Stimulated activated CD4-positive, alpha-beta T cell treated with anti-CD3 and anti-CD28 coated beads, TNF-alpha, amount 100 ng/mL, for 4 hours (primary cell): Measurements from ENCODE around the gene CEP112.

Experiments
- DNase-seq, 3 experiments: peaks; one replicate each; pipeline ENCODE4 v3.0.0-alpha.2; 2020; ENCODE audit warnings: low read depth in 3 of 3

The CEP112 gene

GRCh38 chr17:66076546-66077190 lies 115.3 kb downstream of the CEP112 start:
- DNase-seq, result no peak

GRCh38 chr17:66073384-66073783 lies 118.5 kb downstream of the CEP112 start:
- DNase-seq, result no peak

GRCh38 chr17:66063686-66064085 lies 128.2 kb downstream of the CEP112 start:
- DNase-seq, result no peak

- no peak for DNase-seq
Measured at GRCh38 chr17:66056148-66056547, 135.8 kb downstream of the CEP112 start.

GRCh38 chr17:66054242-66054641 lies 137.7 kb downstream of the CEP112 start:
- no peak for DNase-seq

GRCh38 chr17:66044083-66044482 lies 147.8 kb downstream of the CEP112 start:
- no peak for DNase-seq

- no peak for DNase-seq
Measured at GRCh38 chr17:66043419-66043818, 148.5 kb downstream of the CEP112 start.

GRCh38 chr17:66040402-66040801 lies 151.5 kb downstream of the CEP112 start:
- no peak for DNase-seq

- DNase-seq, result no peak
Measured at GRCh38 chr17:66038125-66038524, 153.8 kb downstream of the CEP112 start.

GRCh38 chr17:66037221-66037620 lies 154.7 kb downstream of the CEP112 start:
- DNase-seq, result no peak

GRCh38 chr17:66032082-66032712 lies 159.7 kb downstream of the CEP112 start:
- DNase-seq, result no peak

- DNase-seq, result no peak
Measured at GRCh38 chr17:66025551-66025950, 166.4 kb downstream of the CEP112 start.

GRCh38 chr17:66021757-66022156 lies 170.2 kb downstream of the CEP112 start:
- no peak for DNase-seq

GRCh38 chr17:66018786-66019185 lies 173.1 kb downstream of the CEP112 start:
- no peak for DNase-seq

GRCh38 chr17:66016231-66016630 lies 175.7 kb downstream of the CEP112 start:
- DNase-seq, result no peak

- no peak for DNase-seq
Measured at GRCh38 chr17:66008680-66009079, 183.3 kb downstream of the CEP112 start.

GRCh38 chr17:66006654-66007053 lies 185.3 kb downstream of the CEP112 start:
- DNase-seq, result no peak

- no peak for DNase-seq
Measured at GRCh38 chr17:66002812-66003211, 189.1 kb downstream of the CEP112 start.

GRCh38 chr17:66002063-66002585 lies 189.8 kb downstream of the CEP112 start:
- DNase-seq, result no peak

GRCh38 chr17:66000216-66000615 lies 191.7 kb downstream of the CEP112 start:
- no peak for DNase-seq

GRCh38 chr17:65998675-65999074 lies 193.3 kb downstream of the CEP112 start:
- no peak for DNase-seq

- no peak for DNase-seq
Measured at GRCh38 chr17:65994679-65995078, 197.3 kb downstream of the CEP112 start.

- DNase-seq, result no peak
Measured at GRCh38 chr17:65994114-65994513, 197.8 kb downstream of the CEP112 start.
